Immature natural killer cell (primary cell): ENCODE measurements around the gene XIRP2. TPM values are rescaled to one million over a fixed set of nuclear protein-coding genes. Genes with fewer than 3 reads are reported as not detected.
"Not testable (repeated sequence)": the region's sequence is repeated elsewhere in the genome, so short reads cannot be mapped to it uniquely, and the experiment has no call there.

Experiments used
- DNase-seq, 3 donors: peaks; one replicate each; pipeline ENCODE4 v3.0.0; 2022; ENCODE audit warnings: mixed read lengths in 1 of 3
- H3K27ac Mint-ChIP-seq, 6 donors: one replicate each; pipeline ENCODE4 v1.8.0; 2020; ENCODE audit warnings: mixed read lengths in 6 of 6, mild to moderate bottlenecking in 5 of 6, inconsistent platforms in 4 of 6, moderate library complexity in 3 of 6
- H3K27me3 Mint-ChIP-seq, 3 donors: one replicate each; pipeline ENCODE4 v1.8.0; 2020 to 2021; ENCODE audit warnings: low read depth in 3 of 3, mild to moderate bottlenecking in 3 of 3, mixed read lengths in 3 of 3, moderate library complexity in 3 of 3, inconsistent platforms in 1 of 3
- H3K36me3 Mint-ChIP-seq, 3 donors: one replicate each; pipeline ENCODE4 v1.8.0; 2020; ENCODE audit warnings: mixed read lengths in 3 of 3, inconsistent platforms in 2 of 3, mild to moderate bottlenecking in 2 of 3
- H3K4me1 Mint-ChIP-seq, 2 donors: one replicate each; pipeline ENCODE4 v1.8.0; 2020; ENCODE audit warnings: inconsistent platforms in 2 of 2, mild to moderate bottlenecking in 2 of 2, mixed read lengths in 2 of 2, moderate library complexity in 1 of 2
- H3K4me3 Mint-ChIP-seq, 5 donors: one replicate each; pipeline ENCODE4 v1.8.0; 2020; ENCODE audit warnings: mild to moderate bottlenecking in 5 of 5, mixed read lengths in 5 of 5, inconsistent platforms in 3 of 5, moderate library complexity in 3 of 5
- H3K9me3 Mint-ChIP-seq, 6 donors: one replicate each; pipeline ENCODE4 v1.8.0; 2020; ENCODE audit warnings: mild to moderate bottlenecking in 6 of 6, mixed read lengths in 6 of 6, inconsistent platforms in 4 of 6, moderate library complexity in 3 of 6
- polyA plus RNA-seq, 3 donors: library from polyadenylated mRNA; unstranded; fragments of 300-500 nt; fragmentation: Illumina TruSeq; gene quantifications; one replicate each; pipeline ENCODE4 v1.2.3, GENCODE V29; 2021

The XIRP2 gene
- polyA plus RNA-seq, 3 donors from 2014 or later = 0.08 TPM; not detected in 2

DNA sequence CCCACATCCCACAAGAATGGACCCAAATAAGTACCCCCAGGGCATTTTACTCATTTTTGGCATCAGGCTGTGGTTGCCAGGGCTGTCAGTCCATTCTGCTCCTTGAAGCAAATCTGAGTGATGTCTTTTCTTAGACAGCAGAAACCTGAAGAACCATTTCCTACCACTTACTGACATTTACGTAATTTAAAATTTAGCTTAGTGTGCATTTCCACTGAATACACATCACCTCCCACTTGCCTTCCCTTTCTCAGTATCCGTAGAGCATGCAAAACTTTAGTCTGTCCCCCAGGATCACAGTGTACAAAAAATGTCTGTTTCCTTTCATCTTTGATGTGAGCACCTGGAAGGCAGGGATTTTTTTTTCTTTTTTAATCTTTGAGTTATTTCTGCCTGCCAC lies 130.3 kb downstream of the XIRP2 start:
- no peak overlapping the region for H3K4me3 Mint-ChIP-seq
- no peaks in the 10 kb centered on the region for H3K36me3 Mint-ChIP-seq
- H3K4me1 Mint-ChIP-seq = no peaks in the 10 kb centered on the region
- no peak for DNase-seq
- no peaks in the 10 kb centered on the region for H3K27me3 Mint-ChIP-seq
- H3K9me3 Mint-ChIP-seq = peaks cover 0 to 17% (median 4%) of the 10 kb centered on the region in 6 donors
- no peak overlapping the region for H3K27ac Mint-ChIP-seq

DNA sequence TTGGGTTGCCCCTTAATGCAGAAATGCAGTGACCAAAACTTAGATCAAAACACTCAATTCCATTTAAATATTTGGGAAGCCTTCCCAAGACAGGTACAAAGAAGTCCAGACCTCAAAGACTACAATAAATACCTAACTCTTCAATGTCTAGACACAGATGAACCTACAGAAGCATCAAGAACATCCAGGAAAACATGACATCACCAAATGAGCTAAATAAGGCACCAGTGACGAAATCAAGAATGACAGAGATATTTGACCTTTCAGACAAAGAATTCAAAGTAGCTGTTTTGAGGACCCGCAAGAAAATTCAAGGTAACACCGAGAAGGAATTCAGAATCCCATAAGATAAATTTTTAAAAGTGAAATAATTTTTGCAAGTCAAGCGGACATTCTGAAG lies 140.2 kb downstream of the XIRP2 start:
- H3K9me3 Mint-ChIP-seq = peaks cover 11 to 58% (median 46%) of the 10 kb centered on the region in 6 donors
- no peak for DNase-seq
- no peaks in the 10 kb centered on the region for H3K4me1 Mint-ChIP-seq
- H3K36me3 Mint-ChIP-seq = no peaks in the 10 kb centered on the region
- H3K4me3 Mint-ChIP-seq = no peak overlapping the region
- H3K27me3 Mint-ChIP-seq = peaks cover 0 to 4% (median 3%) of the 10 kb centered on the region in 3 donors
- H3K27ac Mint-ChIP-seq = no peak overlapping the region

DNA sequence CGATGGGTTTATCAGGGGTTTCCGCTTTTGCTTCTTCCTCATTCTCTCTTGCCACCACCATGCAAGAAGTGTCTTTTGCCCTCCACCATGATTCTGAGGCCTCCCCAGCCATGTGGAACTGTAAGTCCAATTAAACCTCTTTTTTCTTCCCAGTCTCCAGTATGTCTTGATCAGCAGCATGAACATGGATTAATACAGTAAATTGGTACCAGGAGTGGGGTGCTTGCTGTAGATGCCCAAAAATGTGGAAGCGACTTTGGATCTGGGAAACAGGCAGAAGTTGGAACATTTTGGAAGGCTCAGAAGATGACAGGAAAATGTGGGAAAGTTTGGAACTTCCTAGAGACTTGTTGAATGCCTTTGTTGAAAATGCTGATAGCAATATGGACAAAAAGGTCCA lies 146.7 kb downstream of the XIRP2 start:
- H3K4me3 Mint-ChIP-seq, H3K27ac Mint-ChIP-seq, H3K4me1 Mint-ChIP-seq, DNase-seq, H3K36me3 Mint-ChIP-seq, H3K27me3 Mint-ChIP-seq: not testable (repeated sequence)
- H3K9me3 Mint-ChIP-seq = peaks cover 21 to 61% (median 40%) of the 10 kb centered on the region in 6 donors

DNA sequence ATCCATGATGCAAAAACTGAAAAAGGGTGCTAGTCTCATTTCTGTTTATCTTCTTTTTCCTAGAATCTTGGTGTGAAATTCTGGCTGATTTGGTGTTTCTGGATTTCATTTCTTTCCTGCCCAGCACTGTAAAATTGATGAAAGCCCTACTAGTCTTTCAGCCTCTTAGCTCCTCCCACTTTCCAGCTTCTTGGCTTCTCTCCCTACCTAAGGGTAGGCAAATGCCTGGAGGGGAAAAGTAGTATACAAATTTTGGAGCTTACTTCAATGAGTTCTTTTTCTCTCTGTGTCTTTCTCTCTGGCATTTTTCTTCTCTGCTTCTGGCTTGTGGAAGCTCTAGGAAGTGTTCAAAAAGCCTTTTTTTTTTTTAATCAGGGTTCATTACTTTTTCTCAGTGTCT lies 160.5 kb downstream of the XIRP2 start:
- Mint-ChIP-seq H3K9me3 (peaks cover 0 to 24% (median 4%) of the 10 kb centered on the region in 6 donors), H3K27me3 (peaks cover 0 to 4% (median 0%) of the 10 kb centered on the region in 3 donors), H3K27ac (no peak overlapping the region), H3K4me1 (no peaks in the 10 kb centered on the region), H3K36me3 (no peaks in the 10 kb centered on the region), H3K4me3 (no peak overlapping the region)
- DNase-seq = no peak

DNA sequence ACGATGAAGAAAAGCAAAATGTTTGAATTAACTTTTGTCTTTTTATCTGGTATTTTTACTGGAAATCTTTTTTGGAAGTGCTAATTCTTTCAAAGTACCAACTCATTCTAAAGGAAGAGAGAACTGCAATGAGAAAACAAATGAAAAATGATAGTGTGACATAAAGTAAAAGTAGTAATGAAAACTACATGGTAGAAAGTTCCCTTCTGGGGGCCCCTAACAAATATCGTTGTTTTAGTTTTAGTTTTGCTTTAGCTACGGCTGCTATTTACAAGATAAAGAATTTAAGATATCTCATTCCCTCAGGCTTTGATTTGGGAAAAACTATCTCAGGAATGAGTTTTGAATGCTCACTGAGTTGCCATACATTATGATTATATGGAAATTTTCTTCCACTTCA lies 161.4 kb downstream of the XIRP2 start:
- Mint-ChIP-seq H3K4me1 (no peaks in the 10 kb centered on the region), H3K27ac (no peak overlapping the region), H3K9me3 (peaks cover 0 to 16% (median 4%) of the 10 kb centered on the region in 6 donors), H3K36me3 (no peaks in the 10 kb centered on the region), H3K4me3 (no peak overlapping the region), H3K27me3 (peaks cover 0 to 4% (median 0%) of the 10 kb centered on the region in 3 donors)
- DNase-seq = no peak

DNA sequence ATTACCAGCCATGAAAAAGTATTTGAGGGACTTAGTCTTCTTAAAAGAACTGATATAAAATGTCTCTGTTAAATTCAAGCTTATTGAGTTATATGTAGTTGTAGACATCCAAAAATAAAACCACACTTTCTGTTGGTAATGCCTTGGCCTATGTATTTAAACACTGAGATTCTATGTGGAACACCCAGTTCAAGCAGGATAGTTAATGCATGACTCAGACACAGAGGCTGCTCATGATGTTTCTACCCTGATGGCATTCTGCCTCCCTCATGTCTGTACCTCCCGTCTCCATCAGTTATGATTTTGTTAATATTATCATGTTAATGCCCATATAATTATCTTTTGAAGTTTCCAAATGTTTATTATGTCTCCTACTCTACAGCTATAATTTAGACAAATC lies 164.5 kb downstream of the XIRP2 start:
- Mint-ChIP-seq H3K4me1 (no peaks in the 10 kb centered on the region), H3K4me3 (no peak overlapping the region), H3K27me3 (peaks cover 0 to 4% (median 0%) of the 10 kb centered on the region in 3 donors), H3K36me3 (no peaks in the 10 kb centered on the region), H3K27ac (no peak overlapping the region), H3K9me3 (peaks cover 0 to 21% (median 5%) of the 10 kb centered on the region in 6 donors)
- no peak for DNase-seq

DNA sequence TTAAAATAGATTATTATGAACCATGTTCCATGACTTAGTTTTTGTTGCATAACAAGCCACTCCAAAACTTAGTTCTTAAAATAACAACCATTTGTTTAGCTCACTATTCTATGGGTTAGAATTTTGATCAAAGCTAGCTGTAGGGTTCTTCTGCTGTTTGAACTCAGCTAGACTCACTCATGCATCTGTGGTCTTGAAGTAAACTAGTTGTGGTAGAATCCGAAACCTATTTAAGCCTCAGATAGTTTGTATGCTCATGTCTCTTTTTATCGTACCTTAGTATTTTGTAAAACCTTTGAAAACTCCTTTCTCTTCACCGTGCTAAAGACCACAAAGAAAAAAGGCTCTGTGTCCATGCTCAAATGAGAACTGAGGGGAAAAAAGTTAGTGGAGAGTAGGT lies 166.6 kb downstream of the XIRP2 start:
- no peak overlapping the region for H3K27ac Mint-ChIP-seq
- H3K36me3 Mint-ChIP-seq = no peaks in the 10 kb centered on the region
- no peaks in the 10 kb centered on the region for H3K27me3 Mint-ChIP-seq
- peaks cover 0 to 29% (median 7%) of the 10 kb centered on the region in 6 donors for H3K9me3 Mint-ChIP-seq
- no peak overlapping the region for H3K4me3 Mint-ChIP-seq
- no peak for DNase-seq
- H3K4me1 Mint-ChIP-seq = no peaks in the 10 kb centered on the region

DNA sequence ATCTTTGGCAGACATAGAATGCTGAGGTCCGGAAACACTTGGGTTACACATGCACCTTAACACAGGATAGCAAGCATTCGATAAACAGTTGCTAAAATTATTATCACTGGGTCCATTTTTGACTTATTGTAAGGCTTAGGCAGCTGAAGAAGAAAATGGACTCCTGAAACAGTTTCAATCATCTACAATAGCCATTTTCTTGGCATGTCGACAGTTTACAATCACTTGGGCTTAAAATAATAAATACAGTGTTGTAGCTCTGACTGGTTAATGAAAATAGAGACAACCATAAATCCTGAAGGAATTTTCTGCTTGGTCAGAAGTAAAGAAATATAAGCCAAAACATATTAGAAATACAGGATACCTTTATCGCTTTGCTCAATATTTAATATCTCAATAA lies 169.2 kb downstream of the XIRP2 start:
- no peaks in the 10 kb centered on the region for H3K27me3 Mint-ChIP-seq
- H3K4me3 Mint-ChIP-seq = no peak overlapping the region
- no peaks in the 10 kb centered on the region for H3K36me3 Mint-ChIP-seq
- DNase-seq = no peak
- no peak overlapping the region for H3K27ac Mint-ChIP-seq
- peaks cover 0 to 27% (median 7%) of the 10 kb centered on the region in 6 donors for H3K9me3 Mint-ChIP-seq
- H3K4me1 Mint-ChIP-seq = no peaks in the 10 kb centered on the region

DNA sequence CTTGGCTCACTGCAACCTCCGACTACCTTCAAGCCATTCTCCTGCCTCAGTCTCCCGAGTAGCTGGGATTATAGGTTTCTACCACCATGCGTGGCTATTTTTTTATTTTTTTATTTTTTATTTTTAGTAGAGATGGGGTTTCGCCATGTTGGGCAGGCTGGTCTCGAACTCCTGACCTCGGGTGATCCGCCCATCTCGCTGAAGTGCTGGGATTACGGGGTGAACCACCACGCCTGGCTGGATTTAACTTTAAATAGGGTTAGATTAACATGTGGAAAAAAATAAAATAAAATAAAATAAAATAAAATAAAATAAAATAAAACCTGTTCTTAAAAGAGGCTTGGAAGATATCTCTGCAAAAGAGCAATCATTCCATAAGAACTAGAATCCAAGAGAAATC lies 170.9 kb downstream of the XIRP2 start:
- no peak for DNase-seq
- Mint-ChIP-seq H3K27me3 (no peaks in the 10 kb centered on the region), H3K4me3 (no peak overlapping the region), H3K9me3 (peaks cover 0 to 21% (median 6%) of the 10 kb centered on the region in 6 donors), H3K27ac (no peak overlapping the region), H3K36me3 (no peaks in the 10 kb centered on the region), H3K4me1 (no peaks in the 10 kb centered on the region)

DNA sequence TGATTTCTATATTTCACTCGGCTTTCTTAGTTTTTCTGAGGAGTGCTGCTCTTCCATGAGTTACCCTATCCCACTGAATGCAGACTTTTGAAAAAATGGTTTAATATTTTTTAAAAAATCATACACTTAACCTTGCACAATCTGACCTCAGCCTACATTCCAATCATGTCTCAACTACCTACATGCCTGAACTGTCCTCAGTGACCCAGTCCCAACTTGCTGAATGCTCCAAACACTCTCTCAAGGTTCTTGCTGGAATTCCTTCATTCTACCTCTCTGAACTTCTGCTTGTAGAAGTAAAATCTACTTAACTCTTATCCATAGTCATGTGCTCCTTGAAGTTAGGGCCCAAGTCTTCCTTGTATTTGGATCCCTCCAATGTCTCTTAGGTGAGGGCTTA lies 181.6 kb downstream of the XIRP2 start:
- no peak overlapping the region for H3K27ac Mint-ChIP-seq
- no peak overlapping the region for H3K4me3 Mint-ChIP-seq
- H3K9me3 Mint-ChIP-seq = peaks cover 3 to 18% (median 11%) of the 10 kb centered on the region in 6 donors
- no peak for DNase-seq
- no peaks in the 10 kb centered on the region for H3K36me3 Mint-ChIP-seq
- peaks cover 0 to 6% of the 10 kb centered on the region in 2 donors for H3K4me1 Mint-ChIP-seq
- peaks cover 0 to 2% (median 0%) of the 10 kb centered on the region in 3 donors for H3K27me3 Mint-ChIP-seq

DNA sequence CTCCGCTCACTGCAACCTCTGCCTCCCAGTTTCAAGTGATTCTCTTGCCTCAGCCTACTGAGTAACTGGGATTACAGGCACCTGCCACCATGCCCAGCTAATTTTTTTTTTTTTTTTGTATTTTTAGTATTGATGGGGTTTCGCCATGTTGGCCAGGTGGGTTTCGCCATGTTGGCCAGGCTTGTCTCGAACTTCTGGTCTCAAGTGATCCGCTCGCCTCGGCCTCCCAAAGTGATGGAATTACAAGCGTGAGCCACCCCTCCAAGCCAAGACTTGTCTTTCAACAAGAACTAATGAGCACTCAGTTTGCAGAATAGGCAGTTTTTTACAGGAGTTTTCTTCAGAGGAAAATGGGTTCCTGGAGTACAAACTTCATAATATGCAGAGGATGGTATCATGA lies 187.4 kb downstream of the XIRP2 start:
- H3K9me3 Mint-ChIP-seq = peaks cover 0 to 40% (median 12%) of the 10 kb centered on the region in 6 donors
- H3K27me3 Mint-ChIP-seq, H3K4me1 Mint-ChIP-seq, H3K36me3 Mint-ChIP-seq, H3K27ac Mint-ChIP-seq, H3K4me3 Mint-ChIP-seq, DNase-seq: not testable (repeated sequence)

DNA sequence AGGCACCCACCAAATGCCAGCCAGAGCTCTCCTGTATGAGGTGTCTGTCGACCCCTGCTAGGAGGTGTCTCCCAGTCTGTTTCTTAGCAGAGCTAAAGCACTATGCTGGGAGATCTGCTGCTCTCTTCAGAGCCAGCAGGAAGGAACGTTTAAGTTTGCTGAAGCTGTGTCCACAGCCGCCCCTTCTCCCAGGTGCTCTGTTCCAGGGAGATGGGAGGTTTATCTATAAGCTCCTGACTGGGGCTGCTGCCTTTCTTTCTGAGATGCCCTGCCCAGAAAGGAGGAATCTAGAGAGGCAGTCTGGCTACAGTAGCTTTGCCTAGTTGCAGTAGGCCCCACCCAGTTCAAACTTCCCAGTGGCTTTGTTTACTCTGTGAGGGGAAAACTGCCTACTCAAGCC lies 210.7 kb downstream of the XIRP2 start:
- not testable (repeated sequence) for H3K27ac Mint-ChIP-seq, H3K4me1 Mint-ChIP-seq, H3K27me3 Mint-ChIP-seq, H3K4me3 Mint-ChIP-seq, DNase-seq, H3K36me3 Mint-ChIP-seq
- H3K9me3 Mint-ChIP-seq = peaks cover 11 to 43% (median 25%) of the 10 kb centered on the region in 6 donors

DNA sequence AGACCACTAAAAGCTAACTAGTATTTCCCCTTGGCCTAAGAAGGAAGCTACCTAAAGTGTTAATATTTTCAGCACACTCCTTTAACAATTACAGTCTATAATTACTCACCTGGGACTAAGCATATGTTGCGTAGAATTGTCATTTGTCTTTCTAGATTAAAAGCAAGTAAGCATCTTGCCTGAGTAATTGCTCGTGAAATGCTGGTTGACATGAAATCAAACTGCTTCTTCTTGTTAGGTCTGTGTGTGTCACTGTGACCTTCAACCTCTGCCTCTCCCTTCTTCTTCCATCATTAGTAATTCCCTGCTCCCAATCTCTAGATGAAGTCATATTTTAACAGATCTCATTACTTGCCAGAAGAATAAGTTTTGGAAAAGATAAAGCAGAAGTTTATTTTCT lies 212.2 kb downstream of the XIRP2 start:
- Mint-ChIP-seq H3K27ac (no peak overlapping the region), H3K9me3 (peaks cover 9 to 39% (median 21%) of the 10 kb centered on the region in 6 donors)
- DNase-seq = no peak

DNA sequence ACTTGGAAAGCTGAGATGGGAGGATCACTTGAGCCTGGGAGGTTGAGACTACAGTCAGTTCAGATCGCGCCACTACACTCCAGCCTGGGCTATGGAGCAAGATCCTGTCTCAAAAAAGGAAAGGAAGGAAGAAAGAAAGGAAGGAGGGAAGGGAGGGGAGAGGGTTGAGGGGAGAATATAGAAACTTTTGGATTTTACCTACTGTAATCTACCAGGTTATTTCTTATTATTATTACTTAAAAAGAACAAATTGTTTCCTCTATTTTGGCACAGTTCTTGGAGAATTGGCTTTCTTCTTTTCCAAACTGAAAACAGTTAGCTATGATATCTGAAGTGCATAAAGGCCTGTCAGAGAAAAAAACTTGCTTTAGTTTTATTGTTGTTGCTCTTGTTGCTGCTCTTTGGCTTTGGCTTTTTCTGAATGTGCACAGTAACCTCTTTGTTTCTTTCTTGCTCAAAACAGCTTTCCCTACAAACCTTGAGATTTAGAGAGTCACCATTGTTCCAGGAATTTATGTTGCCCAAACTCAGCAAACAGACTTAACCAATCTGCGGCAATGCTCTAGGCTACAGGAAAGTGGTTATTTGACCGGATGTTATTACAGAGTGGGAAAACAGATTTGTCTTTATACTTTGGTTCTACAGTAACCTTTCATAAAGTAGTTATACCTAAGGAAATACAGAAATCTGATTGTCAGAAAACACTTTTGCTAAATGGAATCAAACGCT lies 214.9 kb downstream of the XIRP2 start:
- Mint-ChIP-seq H3K4me1 (no peaks in the 10 kb centered on the region), H3K27me3 (no peaks in the 10 kb centered on the region), H3K27ac (no peak overlapping the region), H3K36me3 (no peaks in the 10 kb centered on the region), H3K9me3 (peaks cover 4 to 28% (median 11%) of the 10 kb centered on the region in 6 donors), H3K4me3 (no peak overlapping the region)
- no peak for DNase-seq

More for the DNA sequence above, 212.2 kb downstream of the XIRP2 start:
- no peaks in the 10 kb centered on the region for H3K27me3 Mint-ChIP-seq
- no peak overlapping the region for H3K4me3 Mint-ChIP-seq
- no peaks in the 10 kb centered on the region for H3K36me3 Mint-ChIP-seq
- no peaks in the 10 kb centered on the region for H3K4me1 Mint-ChIP-seq

DNA sequence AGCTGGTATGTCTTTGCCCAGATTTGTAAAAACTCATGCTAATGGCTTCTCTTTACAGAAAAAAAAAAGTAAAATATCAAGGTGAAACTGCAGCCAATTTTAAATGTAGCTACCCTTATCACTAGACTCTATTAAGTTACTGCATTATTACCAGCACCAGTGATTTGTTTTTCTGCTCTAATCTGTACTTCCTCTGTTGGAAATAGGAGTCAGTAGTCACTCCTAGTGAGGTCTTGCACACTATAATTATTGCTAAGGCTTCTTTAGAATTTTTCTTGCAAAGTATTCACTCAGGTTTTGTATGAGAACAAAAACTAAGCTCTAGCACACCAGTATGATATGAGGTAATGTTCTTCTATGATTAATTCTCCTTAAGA lies 215.5 kb downstream of the XIRP2 start:
- no peak for DNase-seq
- Mint-ChIP-seq H3K36me3 (no peaks in the 10 kb centered on the region), H3K9me3 (peaks cover 4 to 28% (median 11%) of the 10 kb centered on the region in 6 donors), H3K27me3 (no peaks in the 10 kb centered on the region), H3K27ac (no peak overlapping the region), H3K4me3 (no peak overlapping the region), H3K4me1 (no peaks in the 10 kb centered on the region)
